HepG2 (cell line): Measurements from ENCODE around the gene DENND4A. TPM values are rescaled to one million over a fixed set of nuclear protein-coding genes. Genes with fewer than 3 reads are reported as not detected.

ENCODE experiments used
- ATAC-seq: fragments of 200-7000 bp; cut with Tn5 transposase; 3 replicates; pipeline ENCODE4 v1.9.1; 2020; ENCODE audit warnings: mild to moderate bottlenecking, moderate library complexity
- BruUV-seq: library from RNA; stranded (reverse); fragments of 400-500 nt; replicated peaks from 2 replicates; lab custom pipeline; 2021; lab: Mats Ljungman, UMichigan
- CTCF ChIA-PET: fragments of 300-600 bp; formaldehyde crosslinking; extraction: SDS; loops from one replicate; lab custom pipeline; 2021; ENCODE audit warnings: low total read pairs, inconsistent platforms, low intra/inter-chr PET ratio; lab: Yijun Ruan, JAX
- POLR2A ChIA-PET: fragments of 350-600 bp; sonication (Branson Sonifier 250); formaldehyde crosslinking; loops from one replicate; lab custom pipeline; 2020; ENCODE audit warnings: antibody characterized with exemption, inconsistent platforms; lab: Yijun Ruan, JAX
- DNase-seq: peaks from one replicate; pipeline ENCODE4 v3.0.0-alpha.2; 2015; ENCODE audit warnings: low spot score
- FAIRE-seq: peaks from 3 replicates; lab custom pipeline; 2011; peaks lifted over from hg19 to GRCh38; lab: Jason Lieb, UNC
- H2AFZ ChIP-seq: one replicate; pipeline ENCODE4 v1.6.1; 2011; ENCODE audit warnings: low read length, inconsistent platforms
- H3K27ac ChIP-seq: fragments of 300-600 bp; 3 replicates; pipeline ENCODE4 v1.8.0; 2011; ENCODE audit warnings: mixed run types, mild to moderate bottlenecking, mixed read lengths, low read length, inconsistent platforms; ENCODE audit not compliant: insufficient read depth; ENCODE audit errors: extremely low read length
- H3K27me3 ChIP-seq, 2 experiments: fragments of 200-600 bp in 1 of 2; 2 replicates in 1 of 2; 3 replicates in 1 of 2; pipeline versions ENCODE4 v1.6.0 to v1.8.0; 2011; ENCODE audit warnings: low read length in 2 of 2, mild to moderate bottlenecking in 2 of 2, moderate library complexity in 2 of 2, inconsistent platforms in 1 of 2; ENCODE audit not compliant: insufficient read depth in 2 of 2, control insufficient read depth in 1 of 2
- H3K36me3 ChIP-seq, 2 experiments: fragments of 200-600 bp in 1 of 2; replicated peaks in 1 of 2; 2 replicates in 1 of 2; 3 replicates in 1 of 2; pipeline versions ENCODE4 v1.5.1 to v1.8.0; 2011; ENCODE audit warnings: low read length in 2 of 2, inconsistent platforms in 1 of 2; ENCODE audit not compliant: insufficient read depth in 2 of 2, control insufficient read depth in 1 of 2
- H3K4me1 ChIP-seq: 2 replicates; pipeline ENCODE4 v1.5.1; 2012; ENCODE audit warnings: low read length, inconsistent platforms; ENCODE audit not compliant: insufficient read depth
- H3K4me2 ChIP-seq: 2 replicates; pipeline ENCODE4 v1.6.0; 2011; ENCODE audit warnings: low read depth, low read length, inconsistent platforms
- H3K4me3 ChIP-seq, 3 experiments: fragments of 200-600 bp in 1 of 3; sonication (generic), shearing (Covaris generic) in 1 of 3; replicated peaks in 1 of 3; 2 replicates each; pipeline ENCODE4 v1.5.1; 2011 to 2016; ENCODE audit warnings: low read length in 3 of 3, inconsistent platforms in 2 of 3, low read depth in 2 of 3, mild to moderate bottlenecking in 2 of 3, control low read depth in 1 of 3, mixed read lengths in 1 of 3; ENCODE audit not compliant: insufficient read depth in 1 of 3
- H3K79me2 ChIP-seq: one replicate; pipeline ENCODE4 v1.6.1; 2011; ENCODE audit warnings: low read length, inconsistent platforms; ENCODE audit not compliant: insufficient read depth
- H3K9ac ChIP-seq: 2 replicates; pipeline ENCODE4 v1.6.0; 2011; ENCODE audit warnings: mild to moderate bottlenecking, low read depth, low read length, inconsistent platforms; ENCODE audit not compliant: insufficient read depth
- H3K9me3 ChIP-seq: 2 replicates; pipeline ENCODE4 v1.5.1; 2012; ENCODE audit warnings: mild to moderate bottlenecking, low read length
- H4K20me1 ChIP-seq: 2 replicates; pipeline ENCODE4 v1.6.0; 2011; ENCODE audit warnings: inconsistent platforms, mild to moderate bottlenecking, low read length, moderate library complexity; ENCODE audit not compliant: insufficient read depth
- FOSL2 ChIP-seq: sonication (generic); formaldehyde crosslinking; IDR thresholded peaks from 2 replicates; pipeline ENCODE4 v1.4.0; 2020; ENCODE audit warnings: missing genetic modification reagents
- FOXA3 ChIP-seq: IDR thresholded peaks from 2 replicates; pipeline ENCODE4 v1.6.1; 2016; ENCODE audit warnings: missing genetic modification reagents, missing compliant biosample characterization
- FOXK2 ChIP-seq: fragments of 450-650 bp; IDR thresholded peaks from 2 replicates; pipeline ENCODE4 v1.6.1; 2016
- FOXP1 ChIP-seq, 2 experiments: fragments of 450-650 bp in 1 of 2; IDR thresholded peaks; 2 replicates each; pipeline ENCODE4 v1.6.1; 2017 to 2018; ENCODE audit warnings: antibody characterized with exemption in 1 of 2
- GATAD2A ChIP-seq: IDR thresholded peaks from 2 replicates; pipeline ENCODE4 v1.6.1; 2016
- HMG20A ChIP-seq: IDR thresholded peaks from 2 replicates; pipeline ENCODE4 v1.6.1; 2016; ENCODE audit warnings: borderline replicate concordance
- HNF4A ChIP-seq: sonication (generic); formaldehyde crosslinking; IDR thresholded peaks from 2 replicates; pipeline ENCODE4 v1.4.0; 2020; ENCODE audit warnings: missing genetic modification reagents
- MAFF ChIP-seq: IDR thresholded peaks from 2 replicates; pipeline ENCODE4 v1.6.1; 2011; ENCODE audit warnings: low read depth, low read length, improper control_type of control experiment
- RARA ChIP-seq: IDR thresholded peaks from 2 replicates; pipeline ENCODE4 v1.6.1; 2016; ENCODE audit warnings: missing genetic modification reagents, missing compliant biosample characterization
- SALL1 ChIP-seq: sonication (generic); formaldehyde crosslinking; IDR thresholded peaks from 2 replicates; pipeline ENCODE4 v1.8.0; 2022; ENCODE audit warnings: mild to moderate bottlenecking, missing genetic modification reagents
- SIX4 ChIP-seq: sonication (generic); formaldehyde crosslinking; IDR thresholded peaks from 2 replicates; pipeline ENCODE4 v1.4.0; 2020; ENCODE audit warnings: missing genetic modification reagents
- YEATS4 ChIP-seq: sonication (generic); formaldehyde crosslinking; IDR thresholded peaks from 2 replicates; pipeline ENCODE4 v1.4.0; 2020; ENCODE audit warnings: missing genetic modification reagents, borderline replicate concordance
- ZBTB42 ChIP-seq: sonication (generic); formaldehyde crosslinking; IDR thresholded peaks from 2 replicates; pipeline ENCODE4 v1.5.0; 2020; ENCODE audit warnings: mild to moderate bottlenecking, missing genetic modification reagents
- ZNF143 ChIP-seq: sonication (generic); formaldehyde crosslinking; IDR thresholded peaks from 2 replicates; pipeline ENCODE4 v1.4.0; 2020; ENCODE audit warnings: missing genetic modification reagents
- ZNF44 ChIP-seq: sonication (generic); formaldehyde crosslinking; IDR thresholded peaks from 2 replicates; pipeline ENCODE4 v1.5.1; 2020; ENCODE audit warnings: mild to moderate bottlenecking, missing genetic modification reagents
- ZNF737 ChIP-seq: sonication (generic); formaldehyde crosslinking; IDR thresholded peaks from 2 replicates; pipeline ENCODE4 v1.5.0; 2020; ENCODE audit warnings: missing genetic modification reagents, mild to moderate bottlenecking, borderline replicate concordance
- ZNF850 ChIP-seq: sonication (generic); formaldehyde crosslinking; conservative IDR thresholded peaks from 2 replicates; pipeline ENCODE4 v1.9.0; 2021; ENCODE audit warnings: mild to moderate bottlenecking, missing genetic modification reagents
- ZSCAN9 ChIP-seq: IDR thresholded peaks from 2 replicates; pipeline ENCODE4 v1.6.1; 2016; ENCODE audit warnings: borderline replicate concordance
- WGBS: methylation state at CpG from one replicate; pipeline ENCODE4 v1.1.6; 2017; ENCODE audit warnings: low lambda C conversion rate; 5-methylcytosine and 5-hydroxymethylcytosine counted together
- in situ Hi-C: cut with HindIII; loops from 2 replicates; pipeline ENCODE4 v1.10.0; 2017; ENCODE audit warnings: low pct_unique_long_range_greater_than_20kb; ENCODE audit not compliant: extremely low pct_ligation_motif_present
- intact Hi-C: fragments of 100-400 bp; cut with micrococcal nuclease; formaldehyde crosslinking; loops from one replicate; pipeline ENCODE4 v1.10.0; 2022; ENCODE audit not compliant: unreplicated experiment
- polyA plus RNA-seq, 8 experiments: library from polyadenylated mRNA; depleted of rRNA in 3 of 8; stranded (reverse) in 7 of 8; unstranded in 1 of 8; fragments of >200 nt; fragmentation: Illumina TruSeq in 4 of 8; extraction: Trizol in 4 of 8; gene quantifications; 2 replicates each; pipeline versions ENCODE4 v1.2.1 to v1.2.3, GENCODE V29; 2011 to 2016; ENCODE audit warnings: low read depth in 4 of 8, missing spikeins in 1 of 8, mixed read lengths in 1 of 8; ENCODE audit not compliant: insufficient read depth in 1 of 8
- total RNA-seq, 5 experiments: library from RNA; depleted of rRNA; stranded (reverse); fragments of >200 nt; fragmentation: Illumina TruSeq; extraction: Trizol; gene quantifications; 2 replicates each; pipeline ENCODE4 v1.2.3, GENCODE V29; 2016; ENCODE audit warnings: low read depth in 1 of 5
- TF ChIP-seq, protein P1 (sequence below): IDR thresholded peaks from 2 replicates; pipeline ENCODE4 v1.6.1; 2012; ENCODE audit warnings: low read depth, low read length, improper control_type of control experiment
- TF ChIP-seq, protein P2 (sequence below): IDR thresholded peaks from 2 replicates; pipeline ENCODE4 v1.4.0; 2020; ENCODE audit warnings: mild to moderate bottlenecking, missing genetic modification reagents
- TF ChIP-seq, protein P3 (sequence below): sonication (generic); formaldehyde crosslinking; IDR thresholded peaks from 2 replicates; pipeline ENCODE4 v1.5.0; 2020; ENCODE audit warnings: missing genetic modification reagents

The DENND4A gene
- total and polyA plus RNA-seq, 2 of the 13 experiments (the other 11 are each of a cell fraction or from before 2014, with no cell fraction given): 13.2 to 18.6 TPM

DNA sequence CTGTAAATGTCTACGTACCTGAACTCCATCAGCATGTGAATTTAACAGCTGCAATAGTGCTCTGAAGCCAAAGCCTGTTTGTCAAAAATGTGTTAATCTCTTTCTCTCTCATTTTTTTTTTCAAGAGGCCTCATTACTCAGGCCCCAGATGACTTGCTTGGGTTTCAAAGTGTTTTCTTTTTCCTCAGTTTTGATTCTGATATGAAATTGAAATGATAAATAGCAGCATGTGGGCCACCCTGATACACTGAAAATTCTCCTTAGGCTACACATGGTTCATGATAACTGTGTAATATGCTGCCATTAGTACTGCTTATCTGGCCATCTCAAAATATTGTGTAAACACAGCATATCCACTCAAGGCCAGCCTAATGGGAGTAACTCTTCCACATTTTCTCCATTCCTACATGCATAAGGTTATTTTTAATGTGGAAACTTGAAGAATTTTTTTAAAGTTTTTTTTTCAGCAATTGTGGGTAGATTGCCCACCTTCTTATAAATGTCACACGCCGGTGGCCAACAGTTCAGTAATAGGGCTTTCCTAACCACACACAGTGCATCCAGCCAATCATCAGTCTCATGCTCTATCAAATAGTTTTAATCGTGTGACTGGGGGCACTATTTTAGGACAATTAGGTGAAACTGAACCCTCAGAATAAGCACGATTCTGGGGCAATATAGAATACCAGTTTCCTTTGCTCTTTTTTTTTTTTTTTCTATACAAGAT is 13.1 kb upstream of the DENND4A start:
- DNase-seq (peak; percentile 42), ATAC-seq (peak; percentile 66), FAIRE-seq (no peak)
- H4K20me1 ChIP-seq: no peaks in the 10 kb centered on the region
- H3K4me3 ChIP-seq: peak overlapping the region in 1 of 3 experiments; percentile 21; a peak in 1 of 6 replicates
- ChIA-PET CTCF (no interaction called here), POLR2A (interaction anchor here (0.8 to 1.5 kb wide), 4 partner anchors 13 to 194 kb away, joined by 3 to 11 read pairs (median 5); partner anchors contain the start of genes DENND4A and INTS14)
- no peaks in the 10 kb centered on the region for H3K79me2 ChIP-seq
- no TSS peak for BruUV-seq
- WGBS: 69% methylated on average over 5 of the region's 5 CpGs
- H3K9me3 ChIP-seq: no peaks in the 10 kb centered on the region
- no peak overlapping the region; the same call in 1 of the 2 replicates for H3K9ac ChIP-seq
- intact Hi-C loops: loop anchor here (2.0 kb wide), 1 partner anchor 18 kb away; no protein-coding TSS in a partner anchor
- H3K4me1 ChIP-seq: peaks cover 54% of the 10 kb centered on the region
- in situ Hi-C loops: no loop called here
- no peaks in the 10 kb centered on the region for H3K36me3 ChIP-seq
- H3K4me2 ChIP-seq: peak overlapping the region; percentile 59
- peak overlapping the region; percentile 64 for H3K27ac ChIP-seq
- H3K27me3 ChIP-seq: no peaks in the 10 kb centered on the region
- H2AFZ ChIP-seq: no peak overlapping the region
- TF ChIP-seq HMG20A (CRISPR knock-in tag): 0 out of 2 replicates have a peak, but pooled peaks have one; percentile 9
- TF ChIP-seq GATAD2A (CRISPR knock-in tag): no peak
- no peak for TF ChIP-seq FOSL2
- TF ChIP-seq FOXP1 (IDR thresholded peaks at IDR 0.05): no peak
- TF ChIP-seq FOXP1 (CRISPR knock-in tag; IDR thresholded peaks at IDR 0.05): 0 out of 2 replicates have a peak, but pooled peaks have one; percentile 18
- TF ChIP-seq YEATS4 (CRISPR knock-in tag): no peak
- TF ChIP-seq SALL1 (CRISPR knock-in tag): peak; percentile 23; the same call in 1 of the 2 replicates
- no peak for TF ChIP-seq RARA (CRISPR knock-in tag)
- TF ChIP-seq, protein P1, sequence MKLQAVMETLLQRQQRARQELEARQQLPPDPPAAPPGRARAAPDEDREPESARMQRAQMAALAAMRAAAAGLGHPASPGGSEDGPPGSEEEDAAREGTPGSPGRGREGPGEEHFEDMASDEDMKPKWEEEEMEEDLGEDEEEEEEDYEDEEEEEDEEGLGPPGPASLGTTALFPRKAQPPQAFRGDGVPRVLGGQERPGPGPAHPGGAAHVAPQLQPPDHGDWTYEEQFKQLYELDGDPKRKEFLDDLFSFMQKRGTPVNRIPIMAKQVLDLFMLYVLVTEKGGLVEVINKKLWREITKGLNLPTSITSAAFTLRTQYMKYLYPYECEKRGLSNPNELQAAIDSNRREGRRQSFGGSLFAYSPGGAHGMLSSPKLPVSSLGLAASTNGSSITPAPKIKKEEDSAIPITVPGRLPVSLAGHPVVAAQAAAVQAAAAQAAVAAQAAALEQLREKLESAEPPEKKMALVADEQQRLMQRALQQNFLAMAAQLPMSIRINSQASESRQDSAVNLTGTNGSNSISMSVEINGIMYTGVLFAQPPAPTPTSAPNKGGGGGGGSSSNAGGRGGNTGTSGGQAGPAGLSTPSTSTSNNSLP: peak; percentile 74
- no peak for TF ChIP-seq ZNF44 (CRISPR knock-in tag)
- TF ChIP-seq ZNF737: no peak
- no peak for TF ChIP-seq ZNF143 (CRISPR knock-in tag)
- no peak for TF ChIP-seq SIX4 (CRISPR knock-in tag)
- TF ChIP-seq, protein P2, sequence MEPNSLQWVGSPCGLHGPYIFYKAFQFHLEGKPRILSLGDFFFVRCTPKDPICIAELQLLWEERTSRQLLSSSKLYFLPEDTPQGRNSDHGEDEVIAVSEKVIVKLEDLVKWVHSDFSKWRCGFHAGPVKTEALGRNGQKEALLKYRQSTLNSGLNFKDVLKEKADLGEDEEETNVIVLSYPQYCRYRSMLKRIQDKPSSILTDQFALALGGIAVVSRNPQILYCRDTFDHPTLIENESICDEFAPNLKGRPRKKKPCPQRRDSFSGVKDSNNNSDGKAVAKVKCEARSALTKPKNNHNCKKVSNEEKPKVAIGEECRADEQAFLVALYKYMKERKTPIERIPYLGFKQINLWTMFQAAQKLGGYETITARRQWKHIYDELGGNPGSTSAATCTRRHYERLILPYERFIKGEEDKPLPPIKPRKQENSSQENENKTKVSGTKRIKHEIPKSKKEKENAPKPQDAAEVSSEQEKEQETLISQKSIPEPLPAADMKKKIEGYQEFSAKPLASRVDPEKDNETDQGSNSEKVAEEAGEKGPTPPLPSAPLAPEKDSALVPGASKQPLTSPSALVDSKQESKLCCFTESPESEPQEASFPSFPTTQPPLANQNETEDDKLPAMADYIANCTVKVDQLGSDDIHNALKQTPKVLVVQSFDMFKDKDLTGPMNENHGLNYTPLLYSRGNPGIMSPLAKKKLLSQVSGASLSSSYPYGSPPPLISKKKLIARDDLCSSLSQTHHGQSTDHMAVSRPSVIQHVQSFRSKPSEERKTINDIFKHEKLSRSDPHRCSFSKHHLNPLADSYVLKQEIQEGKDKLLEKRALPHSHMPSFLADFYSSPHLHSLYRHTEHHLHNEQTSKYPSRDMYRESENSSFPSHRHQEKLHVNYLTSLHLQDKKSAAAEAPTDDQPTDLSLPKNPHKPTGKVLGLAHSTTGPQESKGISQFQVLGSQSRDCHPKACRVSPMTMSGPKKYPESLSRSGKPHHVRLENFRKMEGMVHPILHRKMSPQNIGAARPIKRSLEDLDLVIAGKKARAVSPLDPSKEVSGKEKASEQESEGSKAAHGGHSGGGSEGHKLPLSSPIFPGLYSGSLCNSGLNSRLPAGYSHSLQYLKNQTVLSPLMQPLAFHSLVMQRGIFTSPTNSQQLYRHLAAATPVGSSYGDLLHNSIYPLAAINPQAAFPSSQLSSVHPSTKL (CRISPR knock-in tag): peak; percentile 25; the same call in 1 of the 2 replicates
- no peak for TF ChIP-seq HNF4A (CRISPR knock-in tag)
- TF ChIP-seq FOXK2: no peak
- TF ChIP-seq ZBTB42 (CRISPR knock-in tag): no peak
- peak; percentile 69; the same call in 1 of the 2 replicates for TF ChIP-seq FOXA3 (CRISPR knock-in tag)
- no peak for TF ChIP-seq ZSCAN9
- no peak for TF ChIP-seq MAFF
- no peak for TF ChIP-seq ZNF850 (CRISPR knock-in tag)
- TF ChIP-seq, protein P3, sequence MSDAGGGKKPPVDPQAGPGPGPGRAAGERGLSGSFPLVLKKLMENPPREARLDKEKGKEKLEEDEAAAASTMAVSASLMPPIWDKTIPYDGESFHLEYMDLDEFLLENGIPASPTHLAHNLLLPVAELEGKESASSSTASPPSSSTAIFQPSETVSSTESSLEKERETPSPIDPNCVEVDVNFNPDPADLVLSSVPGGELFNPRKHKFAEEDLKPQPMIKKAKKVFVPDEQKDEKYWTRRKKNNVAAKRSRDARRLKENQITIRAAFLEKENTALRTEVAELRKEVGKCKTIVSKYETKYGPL (CRISPR knock-in tag): no peak
